ENCODE measurements around the gene UBQLN4.

DNA sequence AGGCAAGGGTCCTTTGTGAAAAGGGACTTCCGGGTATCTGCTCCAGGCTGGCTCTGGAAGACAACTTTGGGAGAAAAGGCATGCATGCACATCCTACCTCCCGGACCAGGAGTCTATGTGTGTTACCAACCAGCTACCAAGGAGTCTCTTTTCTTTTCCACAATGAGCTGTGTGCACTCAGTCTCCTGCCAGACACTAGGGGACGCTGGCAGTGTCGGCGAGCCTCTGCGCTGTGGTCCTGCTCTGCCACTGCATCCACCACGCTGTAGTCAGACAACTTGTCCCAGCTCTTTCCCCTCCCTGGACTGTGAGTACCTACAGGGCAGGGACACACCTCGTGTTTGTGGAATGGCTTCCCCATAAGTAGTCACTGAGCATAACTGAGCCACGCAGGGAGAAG is 27.7 kb downstream of the UBQLN4 start:
- TF ChIP-seq L3MBTL2 (conservative IDR thresholded peaks at IDR 0.05) = no peak
- TF ChIP-seq HDGF (IDR thresholded peaks at IDR 0.05; ENCODE audit: borderline replicate concordance) = peak; percentile 87; the same call in 1 of the 2 replicates
- TF ChIP-seq SUZ12 (IDR thresholded peaks at IDR 0.05) = no peak
- TF ChIP-seq, protein P1, sequence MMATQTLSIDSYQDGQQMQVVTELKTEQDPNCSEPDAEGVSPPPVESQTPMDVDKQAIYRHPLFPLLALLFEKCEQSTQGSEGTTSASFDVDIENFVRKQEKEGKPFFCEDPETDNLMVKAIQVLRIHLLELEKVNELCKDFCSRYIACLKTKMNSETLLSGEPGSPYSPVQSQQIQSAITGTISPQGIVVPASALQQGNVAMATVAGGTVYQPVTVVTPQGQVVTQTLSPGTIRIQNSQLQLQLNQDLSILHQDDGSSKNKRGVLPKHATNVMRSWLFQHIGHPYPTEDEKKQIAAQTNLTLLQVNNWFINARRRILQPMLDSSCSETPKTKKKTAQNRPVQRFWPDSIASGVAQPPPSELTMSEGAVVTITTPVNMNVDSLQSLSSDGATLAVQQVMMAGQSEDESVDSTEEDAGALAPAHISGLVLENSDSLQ (IDR thresholded peaks at IDR 0.05) = no peak
- no peak for TF ChIP-seq ARNT (IDR thresholded peaks at IDR 0.05)
- TF ChIP-seq SP1 (IDR thresholded peaks at IDR 0.05) = no peak
